HCT116 (cell line): ENCODE data around the gene PIWIL4. TPM values are rescaled to one million over a fixed set of nuclear protein-coding genes. Genes with fewer than 3 reads are reported as not detected.

Experiments used
- ATAC-seq: fragments of 200-7000 bp; cut with Tn5 transposase; 2 replicates; pipeline ENCODE4 v1.9.1; 2020; ENCODE audit warnings: mild to moderate bottlenecking, moderate library complexity
- BruUV-seq: library from RNA; stranded (reverse); fragments of 400-500 nt; replicated peaks from 2 replicates; lab custom pipeline; 2021; lab: Mats Ljungman, UMichigan
- CTCF ChIA-PET: fragments of 300-600 bp; sonication (Branson Sonifier 250); formaldehyde crosslinking; loops from one replicate; lab custom pipeline; 2021; ENCODE audit warnings: antibody characterized with exemption; lab: Charles Lee
- POLR2A ChIA-PET: fragments of 300-600, 350-600 bp; sonication (Branson Sonifier 250); formaldehyde crosslinking; loops from one replicate; lab custom pipeline; 2021; ENCODE audit warnings: antibody characterized with exemption; lab: Charles Lee
- RAD21 ChIA-PET, 2 experiments: fragments of 300-600 bp; sonication (Branson Sonifier 250); formaldehyde crosslinking; loops; one replicate each; lab custom pipeline; 2023; ENCODE audit warnings: low total read pairs in 2 of 2; ENCODE audit not compliant: uncharacterized antibody in 2 of 2, unreplicated experiment in 2 of 2, low non-redundant PET in 1 of 2; lab: Charles Lee
- DNase-seq: peaks from one replicate; pipeline ENCODE4 v3.0.0-alpha.2; 2010; ENCODE audit warnings: low read depth, low spot score
- H2AFZ ChIP-seq: fragments of 200-600 bp; shearing (Covaris generic), sonication (generic); 2 replicates; pipeline ENCODE4 v1.6.1; 2017; ENCODE audit warnings: low read depth, mixed run types, mixed read lengths, antibody characterized with exemption, low read length; ENCODE audit not compliant: poor library complexity, severe bottlenecking
- H3K27ac ChIP-seq: 2 replicates; pipeline ENCODE4 v1.5.1; 2012; ENCODE audit warnings: low read depth, low read length
- H3K27me3 ChIP-seq: fragments of 200-600 bp; sonication (generic); 2 replicates; pipeline ENCODE4 v1.6.1; 2016; ENCODE audit warnings: mixed run types, low read length, mixed read lengths; ENCODE audit not compliant: insufficient read depth
- H3K36me3 ChIP-seq, 2 experiments: fragments of 200-500 bp in 1 of 2; fragments of 200-600 bp in 1 of 2; sonication (Bioruptor generic) in 1 of 2; sonication (generic) in 1 of 2; 2 replicates each; pipeline versions ENCODE4 v1.5.1 to v1.6.1; 2014 to 2016; ENCODE audit warnings: low read length in 2 of 2, inconsistent platforms in 1 of 2, mixed read lengths in 1 of 2, mixed run types in 1 of 2; ENCODE audit not compliant: insufficient read depth in 2 of 2, control insufficient read depth in 1 of 2
- H3K4me1 ChIP-seq, 2 experiments: fragments of 200-600 bp in 1 of 2; sonication (generic) in 1 of 2; 2 replicates each; pipeline versions ENCODE4 v1.5.1 to v1.6.1; 2012 to 2017; ENCODE audit warnings: low read length in 2 of 2, inconsistent platforms in 1 of 2, mild to moderate bottlenecking in 1 of 2, mixed read lengths in 1 of 2, mixed run types in 1 of 2, moderate library complexity in 1 of 2; ENCODE audit not compliant: insufficient read depth in 2 of 2, control insufficient read depth in 1 of 2
- H3K4me2 ChIP-seq: fragments of 200-600 bp; sonication (generic); 2 replicates; pipeline ENCODE4 v1.6.1; 2017; ENCODE audit warnings: mixed run types, low read length, mixed read lengths
- H3K4me3 ChIP-seq, 2 experiments: fragments of 200-600 bp in 1 of 2; sonication (generic) in 1 of 2; replicated peaks in 1 of 2; 2 replicates each; pipeline ENCODE4 v1.5.1; 2011 to 2016; ENCODE audit warnings: low read length in 2 of 2, control low read depth in 1 of 2, low read depth in 1 of 2, mild to moderate bottlenecking in 1 of 2, mixed read lengths in 1 of 2, mixed run types in 1 of 2
- H3K79me2 ChIP-seq: fragments of 200-600 bp; sonication (generic); 2 replicates; pipeline ENCODE4 v1.6.1; 2017; ENCODE audit warnings: mild to moderate bottlenecking, mixed run types, low read length, moderate library complexity, mixed read lengths; ENCODE audit not compliant: insufficient read depth
- H3K9ac ChIP-seq: fragments of 200-600 bp; sonication (generic); 2 replicates; pipeline ENCODE4 v1.6.1; 2016; ENCODE audit warnings: low read length, mixed read lengths
- H3K9me2 ChIP-seq: fragments of 200-600 bp; sonication (generic), shearing (Covaris generic); 2 replicates; pipeline ENCODE4 v1.6.1; 2017; ENCODE audit warnings: mixed run types, mild to moderate bottlenecking, moderate library complexity; ENCODE audit not compliant: insufficient read depth
- H3K9me3 ChIP-seq, 2 experiments: fragments of 200-500 bp in 1 of 2; fragments of 200-600 bp in 1 of 2; sonication (Bioruptor generic) in 1 of 2; sonication (generic) in 1 of 2; 2 replicates each; pipeline ENCODE4 v1.6.1; 2014 to 2017; ENCODE audit warnings: low read length in 2 of 2, mixed read lengths in 2 of 2, inconsistent platforms in 1 of 2, low read depth in 1 of 2, mild to moderate bottlenecking in 1 of 2, mixed run types in 1 of 2, moderate library complexity in 1 of 2; ENCODE audit not compliant: control insufficient read depth in 1 of 2, insufficient read depth in 1 of 2
- H4K20me1 ChIP-seq: fragments of 200-600 bp; sonication (generic), shearing (Covaris generic); 2 replicates; pipeline ENCODE4 v1.6.1; 2017; ENCODE audit warnings: mixed run types, mild to moderate bottlenecking, moderate library complexity; ENCODE audit not compliant: insufficient read depth
- CTCF ChIP-seq, 3 experiments: fragments of 200-600 bp in 1 of 3; sonication (generic) in 1 of 3; IDR thresholded peaks in 2 of 3; conservative IDR thresholded peaks in 1 of 3; 2 replicates each; pipeline ENCODE4 v1.5.1; 2012 to 2017; ENCODE audit warnings: low read depth in 2 of 3, low read length in 2 of 3, antibody characterized with exemption in 1 of 3, borderline replicate concordance in 1 of 3, control low read depth in 1 of 3, mild to moderate bottlenecking in 1 of 3, mixed read lengths in 1 of 3, mixed run types in 1 of 3, moderate library complexity in 1 of 3; ENCODE audit not compliant: insufficient read depth in 1 of 3
- EZH2 ChIP-seq: fragments of 200-600 bp; sonication (generic); IDR thresholded peaks from 2 replicates; pipeline ENCODE4 v1.6.1; 2017; ENCODE audit warnings: antibody characterized with exemption, mixed run types
- FOSL1 ChIP-seq: IDR thresholded peaks from 2 replicates; pipeline ENCODE4 v1.6.1; 2012; ENCODE audit warnings: low read depth
- POLR2A ChIP-seq: IDR thresholded peaks from 2 replicates; pipeline ENCODE4 v1.7.0; 2011; ENCODE audit warnings: borderline replicate concordance; ENCODE audit not compliant: insufficient read depth, insufficient read length; ENCODE audit errors: extremely low read depth
- POLR2AphosphoS5 ChIP-seq: IDR thresholded peaks from 2 replicates; pipeline ENCODE4 v1.6.1; 2011; ENCODE audit warnings: mild to moderate bottlenecking, low read depth, low read length, moderate library complexity
- REST ChIP-seq: IDR thresholded peaks from 2 replicates; pipeline ENCODE4 v1.6.1; 2012; ENCODE audit warnings: low read depth
- TCF7L2 ChIP-seq: IDR thresholded peaks from 2 replicates; pipeline ENCODE4 v1.7.0; 2011; ENCODE audit warnings: borderline replicate concordance, inconsistent platforms; ENCODE audit not compliant: insufficient read depth, insufficient read length; ENCODE audit errors: extremely low read depth
- ZNF274 ChIP-seq: fragments of 200-500 bp; sonication (Bioruptor generic); IDR thresholded peaks from 2 replicates; pipeline ENCODE4 v1.6.1; 2014; ENCODE audit warnings: mild to moderate bottlenecking, low read depth, low read length, inconsistent platforms
- intact Hi-C: fragments of 100-400 bp; cut with micrococcal nuclease; formaldehyde crosslinking; loops from 2 replicates; pipeline ENCODE4 v1.10.0; 2022
- total RNA-seq: library from RNA; stranded (reverse); gene quantifications from one replicate; pipeline ENCODE4 v1.2.1, GENCODE V29; 2021; ENCODE audit not compliant: unreplicated experiment

The PIWIL4 gene
- total RNA-seq, 1 experiment from 2014 or later = 0.34 TPM

GRCh38 chr11:94544646-94545263 lies 22.4 kb upstream of the PIWIL4 start (continued):
- TF ChIP-seq REST = no peak
- no peak for TF ChIP-seq ZNF274
- no peak for TF ChIP-seq POLR2AphosphoS5

GRCh38 chr11:94545264-94546161 lies 21.7 kb upstream of the PIWIL4 start:
- H3K9me3 ChIP-seq = no peaks in the 10 kb centered on the region
- peak overlapping the region; percentile 71 for H3K4me2 ChIP-seq
- intact Hi-C loops = no loop called here
- BruUV-seq = TSS peak; percentile 50
- RAD21 ChIA-PET = no interaction called here
- no peak overlapping the region for H2AFZ ChIP-seq
- CTCF ChIA-PET = no interaction called here
- 0 out of 2 replicates have a peak overlapping the region, but pooled peaks have one; percentile 75 for H3K9ac ChIP-seq
- no peaks in the 10 kb centered on the region for H3K27me3 ChIP-seq
- TF ChIP-seq EZH2 = no peak
- no peak for TF ChIP-seq FOSL1
- TF ChIP-seq POLR2A = no peak
- TF ChIP-seq CTCF (IDR thresholded peaks at IDR 0.05 in 2 of 3, conservative IDR thresholded peaks at IDR 0.05 in 1 of 3; ENCODE audit: borderline replicate concordance in 1 of 3, insufficient read depth in 1 of 3, low read depth in 2 of 3, low read length in 2 of 3) = no peak
- TF ChIP-seq ZNF274 = no peak
- no peak for TF ChIP-seq TCF7L2
- TF ChIP-seq POLR2AphosphoS5 = no peak
- DNase-seq = no peak
- peak overlapping the region; percentile 57 to 66; a peak in 3 of 4 replicates for H3K4me3 ChIP-seq
- POLR2A ChIA-PET = interaction anchor here (0.9 kb wide), 1 partner anchor 9 kb away, joined by 3 read pairs; no protein-coding TSS in a partner anchor
- H3K36me3 ChIP-seq = no peaks in the 10 kb centered on the region
- no peaks in the 10 kb centered on the region for H3K9me2 ChIP-seq
- peaks cover 9% of the 10 kb centered on the region; the same call in 1 of the 2 replicates for H3K79me2 ChIP-seq
- ATAC-seq = no peak
- peaks cover 8 to 20% of the 10 kb centered on the region in 2 experiments; a peak in 3 of 4 replicates for H3K4me1 ChIP-seq
- no peaks in the 10 kb centered on the region for H4K20me1 ChIP-seq
- no peak overlapping the region for H3K27ac ChIP-seq
